Activated CD8-positive, alpha-beta memory T cell treated with anti-CD3 and anti-CD28 coated beads, Interleukin-2, amount 50 U/mL, for 4 hours (primary cell): ENCODE data around the gene KLHDC1.
"Not testable (repeated sequence)": the region's sequence is repeated elsewhere in the genome, so short reads cannot be mapped to it uniquely, and the experiment has no call there.

Experiments used
- DNase-seq: peaks from one replicate; pipeline ENCODE4 v3.0.0-alpha.2; 2020

KLHDC1 gene

GRCh38 chr14:49692811-49693734, at the start of gene KLHDC1:
Gene KLHDC1 (plus strand): TSS chr14:49693120. CDS start chr14:49693195, 75 bp downstream.
- DNase-seq, result peak; percentile 80

- DNase-seq, result no peak
Observed at GRCh38 chr14:49653508-49653907, 39.4 kb upstream of the KLHDC1 start.

- no peak for DNase-seq
Observed at GRCh38 chr14:49654511-49654910, 38.4 kb upstream of the KLHDC1 start.

GRCh38 chr14:49657500-49657899, 35.4 kb upstream of the KLHDC1 start:
- not testable (repeated sequence) for DNase-seq

GRCh38 chr14:49659526-49660455, 33.1 kb upstream of the KLHDC1 start:
- no peak for DNase-seq

GRCh38 chr14:49670475-49670874, 22.4 kb upstream of the KLHDC1 start:
- no peak for DNase-seq

GRCh38 chr14:49673586-49673985, 19.3 kb upstream of the KLHDC1 start:
- no peak for DNase-seq

- no peak for DNase-seq
Observed at GRCh38 chr14:49677643-49678042, 15.3 kb upstream of the KLHDC1 start.

GRCh38 chr14:49679271-49679670, 13.6 kb upstream of the KLHDC1 start:
- DNase-seq, result no peak

GRCh38 chr14:49686425-49686824, 6.5 kb upstream of the KLHDC1 start:
- DNase-seq, result no peak

GRCh38 chr14:49687942-49688700, 4.8 kb upstream of the KLHDC1 start, which contains the start of gene POLE2:
Gene POLE2 (minus strand): TSS chr14:49688214. CDS start chr14:49688203, 11 bp downstream.
- peak; percentile 77 for DNase-seq

GRCh38 chr14:49688701-49689030, 4.3 kb upstream of the KLHDC1 start:
- no peak for DNase-seq

- no peak for DNase-seq
Observed at GRCh38 chr14:49691031-49691430, 1.9 kb upstream of the KLHDC1 start.

GRCh38 chr14:49692193-49692757, 645 bp upstream of the KLHDC1 start:
- no peak for DNase-seq

- not testable (repeated sequence) for DNase-seq
Observed at GRCh38 chr14:49693735-49694124, 810 bp downstream of the KLHDC1 start.

GRCh38 chr14:49702725-49703124, 9.8 kb downstream of the KLHDC1 start:
- DNase-seq, result no peak

- no peak for DNase-seq
Observed at GRCh38 chr14:49703965-49704364, 11.0 kb downstream of the KLHDC1 start.

GRCh38 chr14:49704471-49704870, 11.6 kb downstream of the KLHDC1 start:
- not testable (repeated sequence) for DNase-seq

- not testable (repeated sequence) for DNase-seq
Observed at GRCh38 chr14:49710993-49711392, 18.1 kb downstream of the KLHDC1 start.

GRCh38 chr14:49720744-49721143, 27.8 kb downstream of the KLHDC1 start:
- DNase-seq, result no peak

GRCh38 chr14:49721733-49722435, 29.0 kb downstream of the KLHDC1 start:
- DNase-seq, result not testable (repeated sequence)

GRCh38 chr14:49727171-49727570, 34.3 kb downstream of the KLHDC1 start:
- DNase-seq, result no peak
